NOMO-1 (cell line): ENCODE results near the gene URI1.
"Not testable (repeated sequence)": the region's sequence is repeated elsewhere in the genome, so short reads cannot be mapped to it uniquely, and the experiment has no call there.

Experiments
- DNase-seq, 2 experiments: peaks; one replicate each; lab custom pipeline; 2025; ENCODE audit not compliant: unreplicated experiment in 2 of 2; lab: John Stamatoyannopoulos, UW

The URI1 gene

GRCh38 chr19:29941828-29942403, at the start of gene URI1:
Gene URI1, plus strand, starts transcription at chr19:29942239. Its CDS starts 309 bp downstream, at chr19:29942548.
- peak; percentile 61 to 77 for DNase-seq

GRCh38 chr19:29893606-29894284, 48.3 kb upstream of the URI1 start:
- no peak for DNase-seq

- no peak for DNase-seq
These were observed 45.2 kb upstream of the URI1 start for GRCh38 chr19:29896802-29897201.

- no peak for DNase-seq
These were observed 44.6 kb upstream of the URI1 start for GRCh38 chr19:29897466-29897865.

GRCh38 chr19:29904017-29904416, 38.0 kb upstream of the URI1 start:
- no peak for DNase-seq

- no peak for DNase-seq
These were observed 32.8 kb upstream of the URI1 start for GRCh38 chr19:29908963-29909944.

GRCh38 chr19:29914933-29915332, 27.1 kb upstream of the URI1 start:
- DNase-seq = no peak

GRCh38 chr19:29915832-29916231, 26.2 kb upstream of the URI1 start:
- DNase-seq = not testable (repeated sequence)

- no peak for DNase-seq
These were observed 24.1 kb upstream of the URI1 start for GRCh38 chr19:29917911-29918310.

- DNase-seq = no peak
These were observed 23.1 kb upstream of the URI1 start for GRCh38 chr19:29918891-29919290.

- no peak for DNase-seq
These were observed 19.1 kb upstream of the URI1 start for GRCh38 chr19:29922972-29923371.

- no peak for DNase-seq
These were observed 18.4 kb upstream of the URI1 start for GRCh38 chr19:29923653-29924052.

GRCh38 chr19:29926031-29926430, 16.0 kb upstream of the URI1 start:
- no peak for DNase-seq

GRCh38 chr19:29926801-29927200, 15.2 kb upstream of the URI1 start:
- DNase-seq = no peak

- no peak for DNase-seq
These were observed 14.0 kb upstream of the URI1 start for GRCh38 chr19:29927944-29928625.

- DNase-seq = no peak
These were observed 13.2 kb upstream of the URI1 start for GRCh38 chr19:29928831-29929230.

- DNase-seq = no peak
These were observed 7.8 kb upstream of the URI1 start for GRCh38 chr19:29934257-29934656.

- DNase-seq = no peak
These were observed 7.3 kb upstream of the URI1 start for GRCh38 chr19:29934781-29935180.

GRCh38 chr19:29936409-29936808, 5.6 kb upstream of the URI1 start:
- no peak for DNase-seq

GRCh38 chr19:29939628-29940027, 2.4 kb upstream of the URI1 start:
- no peak for DNase-seq
